ENCODE data around the gene CAPZA1. TPM values are rescaled to one million over a fixed set of nuclear protein-coding genes. Genes with fewer than 3 reads are reported as not detected.

The CAPZA1 gene
- 223 and 253 TPM in 2 replicates for total RNA-seq

DNA sequence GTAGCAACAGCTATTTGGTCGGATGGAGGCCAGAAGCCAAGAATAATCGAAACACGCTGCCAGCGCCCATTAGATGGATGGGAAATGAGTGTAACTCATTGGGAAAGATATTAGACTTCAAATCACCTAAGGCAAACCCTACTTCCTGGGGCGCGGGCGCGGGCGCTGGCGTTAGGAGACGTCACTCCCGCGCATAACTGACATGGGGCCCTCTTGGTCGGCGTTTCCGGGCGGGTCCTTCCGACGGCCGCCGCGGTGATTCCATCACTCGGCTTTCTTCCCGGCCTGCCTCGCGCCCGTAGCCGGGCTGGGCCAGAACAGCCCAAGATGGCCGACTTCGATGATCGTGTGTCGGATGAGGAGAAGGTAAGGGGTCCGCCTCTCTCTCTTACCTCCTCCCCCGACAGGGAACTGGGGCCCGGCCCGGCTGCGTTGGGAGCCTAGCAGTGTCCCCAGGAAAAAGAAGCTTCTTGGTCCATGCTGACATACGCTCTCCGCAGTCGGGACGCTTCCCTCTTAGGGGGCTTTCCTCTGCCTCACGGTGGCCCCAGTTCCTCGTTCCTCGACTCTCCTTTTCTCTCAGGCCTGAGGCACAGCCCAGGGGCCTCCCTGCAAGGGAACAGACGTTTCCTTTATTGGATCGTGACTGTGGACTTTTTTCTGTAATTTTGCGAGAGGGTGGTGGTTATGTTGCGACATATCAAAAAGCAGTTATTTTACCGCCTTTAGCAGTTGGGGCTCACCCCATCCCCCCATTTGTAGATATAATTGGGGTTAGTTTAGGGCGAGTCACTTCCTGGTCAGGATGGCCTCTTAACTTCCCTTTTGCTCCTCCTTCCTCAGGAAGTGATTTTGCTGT is at the start of gene CAPZA1:
TSS of gene CAPZA1 (plus strand) at position 315 of the 859 bp plus-strand sequence. CDS start at position 328, 13 bp downstream.

DNA sequence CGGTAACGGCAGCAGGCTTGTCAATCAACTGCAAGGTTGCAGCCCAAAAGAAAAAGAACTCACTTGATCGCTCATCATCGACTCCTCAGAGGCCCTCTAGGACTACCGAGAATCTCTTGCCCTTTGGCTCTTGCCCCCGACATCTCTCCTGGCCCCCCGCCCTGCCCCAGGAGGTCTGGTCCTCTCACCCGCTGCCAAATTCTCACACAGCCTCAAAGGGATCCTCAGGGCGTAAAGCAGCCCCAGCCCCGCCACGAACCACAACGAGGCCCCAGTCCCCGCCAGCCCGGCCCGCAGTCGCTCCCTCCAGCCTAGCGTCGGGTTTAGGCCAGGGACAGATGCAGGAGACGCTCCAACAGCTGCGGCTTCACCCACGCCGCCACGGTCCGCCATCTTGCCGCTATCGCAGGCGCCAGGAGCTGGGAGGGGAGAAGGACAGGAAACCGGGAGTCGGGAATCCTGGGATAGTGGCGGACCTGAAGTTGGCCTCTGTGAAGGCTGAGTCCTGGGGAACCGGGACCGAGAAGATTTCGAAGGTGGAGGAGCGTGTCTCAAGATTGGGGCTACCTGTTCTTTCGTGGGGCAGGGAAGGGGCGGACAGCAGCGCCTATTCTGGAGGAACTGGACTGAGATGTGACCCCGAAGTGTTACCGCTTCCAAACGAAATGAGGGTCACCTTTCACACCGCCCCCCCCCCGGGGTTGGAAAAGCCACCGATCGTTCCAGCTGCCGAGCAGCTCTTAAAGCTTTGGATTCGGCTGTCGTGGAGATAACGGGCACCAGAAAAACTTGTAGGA is 713 bp upstream of the CAPZA1 start, which contains the start of gene ST7L:
TSS of gene ST7L (minus strand) at position 421 of the 797 bp plus-strand sequence. CDS start at position 393, 28 bp downstream.

DNA sequence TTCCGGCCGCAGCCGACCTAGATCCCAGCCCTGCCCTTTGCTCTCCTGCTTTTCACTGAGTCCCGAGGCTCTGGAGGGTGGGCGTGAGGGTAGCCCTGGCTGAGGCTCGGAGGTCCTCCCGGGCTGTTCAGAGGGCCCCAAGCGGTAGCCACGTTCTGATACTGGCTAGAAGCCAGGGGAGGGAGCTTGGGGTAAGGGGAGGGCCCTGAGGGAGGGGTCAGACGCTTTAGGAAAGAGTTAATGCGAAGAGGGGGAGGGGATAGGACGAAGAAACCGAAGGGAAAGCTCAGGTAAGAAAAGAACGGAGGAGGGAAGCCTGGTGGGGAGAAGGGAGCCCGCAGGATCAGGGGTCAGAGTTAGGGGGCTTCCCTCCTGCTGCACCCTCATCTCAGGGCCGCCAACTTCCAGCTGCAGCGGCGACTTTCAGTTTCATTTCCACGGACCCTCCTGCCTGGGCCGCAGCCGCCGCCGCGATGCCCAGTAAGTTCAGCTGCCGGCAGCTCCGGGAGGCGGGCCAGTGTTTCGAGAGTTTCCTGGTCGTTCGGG is 54.9 kb downstream of the CAPZA1 start, which contains the start of gene MOV10:
TSS of gene MOV10 (plus strand) at position 220 of the 546 bp plus-strand sequence. CDS start at position 474, 254 bp downstream.

DNA sequence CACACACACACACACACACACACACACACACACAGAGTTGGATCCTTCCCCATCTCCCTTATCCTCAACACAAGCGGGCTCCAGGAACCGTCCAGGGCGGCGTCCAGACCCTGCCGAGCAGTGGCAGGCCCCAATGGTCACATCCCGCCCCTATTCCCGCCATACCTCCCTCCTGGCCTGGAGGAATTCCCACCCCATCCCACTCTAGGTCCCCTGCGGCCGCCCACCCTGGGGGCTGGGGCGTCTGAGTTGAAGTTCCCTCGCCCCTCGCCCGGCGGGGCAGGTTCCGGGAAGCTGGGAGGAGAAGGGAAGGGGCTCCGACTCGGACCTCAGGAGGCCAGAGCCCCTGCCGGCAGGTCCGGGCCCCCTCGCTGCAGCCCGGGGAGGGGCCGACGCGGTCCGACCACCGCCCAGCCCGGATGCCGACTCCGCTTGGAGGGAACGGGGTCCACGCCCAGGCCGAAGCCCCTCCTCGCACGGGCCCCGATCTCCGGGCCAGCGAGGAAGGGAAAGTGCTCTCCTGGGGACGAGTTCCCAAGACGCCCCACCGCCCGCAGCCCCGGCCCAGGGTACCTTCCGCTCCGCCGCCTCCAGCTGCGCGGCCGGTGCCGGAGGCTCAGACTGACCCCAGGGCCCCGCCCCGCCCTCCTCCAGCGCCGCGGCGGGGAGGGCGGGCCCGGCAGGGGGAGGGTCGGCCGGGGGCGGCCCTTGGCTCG is 87.0 kb downstream of the CAPZA1 start, which contains the start of gene RHOC:
TSS of gene RHOC (minus strand) at position 623 of the 716 bp plus-strand sequence. CDS start 3,328 bp downstream, outside the sequence.

DNA sequence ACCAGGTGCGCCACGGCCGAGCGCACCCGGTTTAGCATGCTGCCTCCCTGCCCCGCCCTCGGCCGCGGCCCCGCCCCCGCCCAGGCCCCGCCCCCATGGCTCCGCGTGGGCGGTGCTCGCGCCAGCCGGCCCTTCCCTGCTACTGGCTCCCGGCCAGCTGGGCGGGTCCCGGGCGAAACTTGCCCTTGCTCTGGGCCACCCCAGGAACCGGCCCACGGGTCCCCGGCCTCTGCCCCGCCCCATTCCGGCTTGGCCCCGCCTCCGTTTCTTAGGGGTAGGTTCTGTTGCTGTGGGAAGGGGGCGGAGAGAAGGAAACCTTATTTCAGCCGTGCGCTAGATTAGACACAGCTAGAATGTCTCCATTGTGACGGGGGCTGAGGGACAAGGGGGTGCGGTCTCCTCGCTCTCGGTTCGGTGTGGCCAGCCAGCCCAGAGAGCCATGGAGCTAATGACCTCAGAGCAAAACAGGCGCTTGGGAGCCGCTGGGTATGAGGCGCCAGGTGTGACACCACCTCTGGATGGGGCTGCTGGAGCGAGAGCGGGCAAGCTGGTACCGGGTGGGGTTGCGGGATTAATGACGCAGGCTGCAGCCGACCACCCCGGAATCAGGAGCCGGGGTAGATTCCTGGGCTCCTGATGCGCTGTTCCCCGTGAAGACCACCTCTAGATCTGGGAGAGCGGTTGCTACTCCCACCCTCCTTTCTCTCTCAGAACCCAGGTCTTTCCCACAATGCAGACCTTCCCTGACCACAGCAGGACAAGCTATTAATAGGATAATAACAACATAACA is 95.8 kb downstream of the CAPZA1 start, which contains the start of gene PPM1J:
TSS of gene PPM1J (minus strand) at position 69 of the 790 bp plus-strand sequence. CDS start at position 38, 31 bp downstream.

Other genes with a start within 250 kb of the CAPZA1 start
- 12.6 and 24.2 TPM in 2 replicates for gene CTTNBP2NL, start 223.6 kb upstream of the CAPZA1 start, total RNA-seq
- gene WNT2B, start 110.9 kb upstream of the CAPZA1 start, total RNA-seq, result 0.68 and 1.9 TPM in 2 replicates
- gene ST7L, start 691 bp upstream of the CAPZA1 start, total RNA-seq, result 9.9 and 11.7 TPM in 2 replicates
- 11.6 and 52.1 TPM in 2 replicates for gene MOV10, start 54.8 kb downstream of the CAPZA1 start, total RNA-seq
- gene RHOC, start 87.3 kb downstream of the CAPZA1 start, total RNA-seq, result 234 and 266 TPM in 2 replicates
- 2.8 and 4.1 TPM in 2 replicates for gene PPM1J, start 95.5 kb downstream of the CAPZA1 start, total RNA-seq

Measured in nasal cavity respiratory epithelium epithelial cell of viscerocranial mucosa (primary cell).